Astrocyte of the hippocampus (primary cell): Measurements from ENCODE around the gene NFATC1.
A peak's percentile ranks its signal among the peaks of the same experiment; 100 is the strongest.
"Not testable (repeated sequence)": the region's sequence is repeated elsewhere in the genome, so short reads cannot be mapped to it uniquely, and the experiment has no call there.

Experiments used
- DNase-seq: peaks from one replicate; pipeline ENCODE4 v3.0.0; 2011; ENCODE audit warnings: low read depth, low spot score

NFATC1 gene

DNA sequence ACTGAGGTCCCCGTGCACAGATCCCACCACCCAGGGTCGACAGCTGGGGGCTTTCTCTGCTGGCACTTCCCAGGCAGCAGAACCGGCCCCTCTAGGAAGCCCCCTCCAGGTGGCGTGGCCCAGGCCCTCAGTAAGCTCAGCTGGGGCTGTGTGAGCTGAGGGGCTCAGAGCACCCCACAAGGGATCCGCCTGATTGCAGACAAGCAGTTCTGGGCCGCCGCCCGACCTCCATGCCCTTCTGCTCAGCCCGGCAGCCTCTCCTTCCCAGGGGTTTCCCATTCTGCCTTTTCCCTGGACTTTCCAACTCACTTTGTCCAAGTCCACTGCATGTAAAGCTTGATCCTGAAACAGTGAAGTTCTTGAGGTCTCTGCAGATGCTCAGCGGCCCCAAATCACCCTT is 76.4 kb downstream of the NFATC1 start:
- DNase-seq: no peak

DNA sequence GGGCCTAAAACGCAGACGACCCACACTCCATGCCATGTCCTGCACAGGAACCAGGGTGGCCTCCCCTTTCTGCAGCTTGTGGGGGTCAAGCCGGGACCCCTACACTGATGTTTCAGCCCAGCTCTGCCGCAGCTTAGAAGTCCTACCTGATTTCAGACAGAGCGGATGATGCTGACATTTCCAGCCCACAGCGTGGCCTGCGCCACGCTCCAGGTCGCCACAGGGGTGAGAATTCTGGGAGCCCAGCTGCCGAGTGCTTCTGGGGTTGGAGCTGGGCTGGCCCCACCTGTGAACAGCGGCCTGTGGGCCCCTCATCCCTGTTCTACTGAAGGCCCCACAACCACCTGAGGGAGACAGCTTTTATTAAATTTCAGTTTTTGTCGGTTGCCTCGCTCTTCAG is 77.2 kb downstream of the NFATC1 start:
- no peak for DNase-seq

DNA sequence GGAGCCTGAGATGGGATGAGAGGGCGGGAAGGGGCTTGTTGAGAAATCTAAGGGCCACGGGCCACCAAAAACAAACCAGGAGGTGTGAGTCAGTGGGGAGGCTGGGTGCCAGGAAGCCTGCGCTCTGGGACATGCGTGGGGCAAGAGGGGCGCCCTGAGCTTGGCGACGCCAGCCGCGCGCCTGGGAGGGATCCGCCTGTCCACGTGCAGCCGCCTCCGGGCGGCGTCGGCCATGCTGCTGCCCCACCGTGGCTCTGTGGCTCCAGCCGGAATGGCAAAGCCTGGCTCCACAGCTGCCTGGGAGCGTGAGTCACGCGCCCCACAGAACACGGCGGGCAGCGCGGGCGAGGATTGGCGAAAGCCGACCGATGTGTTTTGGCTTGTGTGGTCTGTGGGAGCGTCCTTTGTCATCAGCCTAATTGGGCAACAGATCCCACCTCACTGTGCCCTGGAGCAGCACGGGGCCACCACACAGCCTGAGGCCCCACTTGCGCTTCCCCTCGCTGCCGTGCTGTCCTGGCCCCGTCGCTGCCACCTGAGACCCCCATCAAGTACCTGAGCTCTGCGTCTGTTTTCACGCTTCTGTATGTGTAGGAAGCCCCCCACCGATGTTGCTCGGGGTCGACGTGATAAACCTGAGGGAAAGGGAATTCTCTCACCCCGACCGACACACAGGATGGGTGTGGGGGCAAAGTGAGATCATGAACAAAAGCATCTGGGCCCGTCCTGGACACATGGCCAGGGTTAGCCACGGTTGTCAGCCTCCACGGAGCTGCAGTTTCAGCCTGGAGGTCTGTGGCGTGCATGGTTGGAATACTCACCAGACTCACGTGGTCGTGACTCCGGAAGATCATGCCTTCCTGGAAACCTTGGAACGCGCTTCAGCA is 80.5 kb downstream of the NFATC1 start:
- no peak for DNase-seq

DNA sequence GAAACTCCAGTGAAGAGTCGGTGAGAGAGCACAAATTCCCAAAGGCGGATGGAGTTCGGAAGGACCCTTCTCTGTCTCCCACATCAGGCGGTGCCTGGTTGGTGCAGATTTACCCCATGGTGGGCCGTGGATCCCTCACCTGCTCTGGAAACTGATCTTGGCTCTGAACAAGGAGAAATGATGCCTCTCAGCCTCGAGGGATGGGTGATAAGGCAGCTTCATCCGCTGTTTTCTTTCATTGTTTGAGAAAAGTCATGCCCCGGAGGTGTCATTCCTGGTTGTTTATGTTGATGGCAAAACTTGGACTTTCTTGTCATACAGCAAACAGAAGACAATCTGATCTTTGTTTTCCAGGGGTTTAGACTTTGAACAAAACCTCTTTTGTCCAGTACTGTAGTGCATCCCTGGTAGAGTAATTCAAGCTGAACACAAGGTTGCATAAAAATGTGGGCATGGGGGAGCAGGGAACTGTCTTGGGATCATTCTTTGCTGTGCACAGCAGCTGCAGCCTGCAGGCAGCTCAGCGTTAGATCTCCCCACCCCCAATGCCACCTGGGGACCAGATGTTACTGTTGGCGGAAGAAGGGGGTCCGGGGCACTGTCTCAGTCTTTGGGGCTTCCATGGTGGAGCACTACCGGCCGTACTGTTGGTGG is 81.3 kb downstream of the NFATC1 start:
- no peak for DNase-seq

DNA sequence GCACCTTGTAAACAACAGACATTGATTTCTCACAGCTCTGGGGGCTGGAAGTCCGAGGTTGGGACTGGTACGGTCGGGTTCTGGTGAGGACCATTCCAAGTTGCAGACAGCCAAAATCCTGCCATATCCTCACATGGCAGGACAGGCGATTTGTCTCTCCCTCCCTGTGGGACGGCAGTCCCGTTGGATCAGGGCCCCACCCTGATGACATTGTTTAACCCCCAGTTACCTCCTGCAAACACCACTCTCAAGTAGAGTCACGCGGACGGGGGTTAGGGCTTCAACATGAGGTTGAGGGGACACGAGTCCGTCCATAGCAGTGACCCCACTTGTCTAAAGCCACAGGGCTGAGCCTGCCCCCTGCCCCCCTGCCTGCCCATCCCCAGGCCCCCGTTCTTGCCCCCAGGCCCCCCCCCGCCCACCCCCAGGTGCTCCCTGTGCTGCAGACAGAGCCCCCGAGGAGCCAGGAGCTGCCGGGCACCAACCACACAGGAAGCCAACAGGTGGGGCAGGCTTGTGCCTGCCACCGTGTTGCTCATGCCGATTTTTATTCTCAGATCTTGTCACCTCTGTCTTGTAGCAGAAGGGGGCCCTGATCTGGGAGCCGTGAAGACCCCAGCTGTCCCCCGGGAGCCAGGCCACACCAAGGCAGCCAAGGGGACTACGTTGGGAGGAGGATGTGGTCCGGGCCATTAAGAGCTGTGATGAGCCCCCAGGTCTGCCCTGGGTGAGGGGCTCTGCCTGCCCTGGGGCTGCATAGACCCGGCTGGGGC is 82.2 kb downstream of the NFATC1 start:
- DNase-seq: no peak

DNA sequence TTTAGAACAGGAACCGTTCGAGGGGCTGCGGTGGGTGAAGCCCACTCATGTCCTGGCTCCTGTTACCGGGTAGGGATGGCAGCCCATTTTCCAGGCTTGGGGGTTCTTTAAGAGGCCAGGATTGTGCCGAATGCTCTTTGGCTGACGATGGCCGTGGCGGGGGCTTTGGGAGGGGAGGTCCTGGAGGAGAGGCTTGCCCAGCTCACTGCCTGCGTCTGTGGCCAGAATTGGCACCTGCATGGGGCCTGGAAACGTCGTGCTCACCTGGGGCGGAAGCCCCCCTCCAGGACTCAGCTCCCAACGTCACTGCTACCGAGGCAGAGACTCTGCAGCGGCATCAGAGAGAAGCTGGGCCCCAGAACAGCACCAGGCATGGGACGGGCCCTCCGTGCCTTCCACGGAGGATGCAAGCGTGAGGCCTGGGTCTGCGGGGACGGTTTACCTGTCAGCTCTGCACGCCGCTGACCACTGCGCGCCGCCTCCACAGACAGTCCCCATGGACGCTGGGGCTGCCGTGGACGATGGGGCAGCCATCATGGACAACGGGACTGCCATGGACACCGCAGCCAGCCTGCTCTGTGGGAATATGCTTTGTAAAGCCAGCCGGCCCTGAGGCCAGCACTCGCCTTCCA is 82.9 kb downstream of the NFATC1 start:
- no peak for DNase-seq

DNA sequence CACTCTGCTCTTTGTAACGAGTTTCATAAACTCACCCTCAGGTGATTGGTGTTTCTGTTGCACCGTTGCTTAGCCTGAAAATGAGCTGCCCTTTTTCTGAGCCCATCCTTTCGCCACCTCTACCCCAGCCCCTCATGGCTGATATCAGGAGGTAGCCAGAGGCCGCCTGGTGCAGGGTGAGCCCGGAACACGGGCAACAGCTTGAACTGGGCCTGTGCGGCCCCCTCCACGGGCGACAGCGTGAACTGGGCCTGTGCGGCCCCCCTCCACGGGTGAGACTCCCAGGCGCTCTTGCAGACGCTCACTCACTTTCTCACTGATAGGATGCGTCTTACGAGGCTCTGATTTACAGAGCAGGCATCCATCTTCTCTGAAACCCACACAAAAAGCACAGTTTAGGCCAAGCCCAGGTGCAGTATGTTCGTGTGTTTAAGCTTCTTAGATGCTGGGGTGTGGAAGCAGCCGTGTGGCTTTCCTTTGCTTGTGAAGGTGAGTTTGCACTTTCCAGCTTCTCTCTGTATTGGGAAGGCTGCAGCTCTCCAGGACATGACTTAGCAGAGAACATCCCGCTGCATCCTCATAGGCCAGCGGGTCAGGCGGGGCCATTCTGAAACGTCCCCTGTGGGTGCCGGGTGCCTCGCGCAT is 83.5 kb downstream of the NFATC1 start:
- no peak for DNase-seq

DNA sequence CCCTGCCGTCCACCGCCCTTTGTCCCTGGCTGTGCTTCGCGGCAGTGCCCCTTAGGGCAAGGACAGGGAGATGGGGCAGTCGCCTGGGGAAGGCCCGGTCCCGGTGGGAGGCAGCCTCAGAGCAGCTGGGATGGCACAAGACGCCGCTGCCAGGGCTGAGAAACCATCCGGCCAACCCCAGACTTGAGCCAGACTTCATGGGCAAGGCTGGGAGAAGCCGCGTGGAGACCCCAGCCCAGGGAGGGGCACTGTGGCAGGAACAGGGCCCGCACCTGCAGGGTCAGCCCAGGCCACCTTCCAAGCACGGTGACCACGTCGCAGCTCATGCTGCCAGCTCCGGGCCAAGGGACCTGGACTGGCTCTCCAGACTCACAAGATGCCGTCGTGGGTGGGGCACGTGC is 84.0 kb downstream of the NFATC1 start:
- no peak for DNase-seq

DNA sequence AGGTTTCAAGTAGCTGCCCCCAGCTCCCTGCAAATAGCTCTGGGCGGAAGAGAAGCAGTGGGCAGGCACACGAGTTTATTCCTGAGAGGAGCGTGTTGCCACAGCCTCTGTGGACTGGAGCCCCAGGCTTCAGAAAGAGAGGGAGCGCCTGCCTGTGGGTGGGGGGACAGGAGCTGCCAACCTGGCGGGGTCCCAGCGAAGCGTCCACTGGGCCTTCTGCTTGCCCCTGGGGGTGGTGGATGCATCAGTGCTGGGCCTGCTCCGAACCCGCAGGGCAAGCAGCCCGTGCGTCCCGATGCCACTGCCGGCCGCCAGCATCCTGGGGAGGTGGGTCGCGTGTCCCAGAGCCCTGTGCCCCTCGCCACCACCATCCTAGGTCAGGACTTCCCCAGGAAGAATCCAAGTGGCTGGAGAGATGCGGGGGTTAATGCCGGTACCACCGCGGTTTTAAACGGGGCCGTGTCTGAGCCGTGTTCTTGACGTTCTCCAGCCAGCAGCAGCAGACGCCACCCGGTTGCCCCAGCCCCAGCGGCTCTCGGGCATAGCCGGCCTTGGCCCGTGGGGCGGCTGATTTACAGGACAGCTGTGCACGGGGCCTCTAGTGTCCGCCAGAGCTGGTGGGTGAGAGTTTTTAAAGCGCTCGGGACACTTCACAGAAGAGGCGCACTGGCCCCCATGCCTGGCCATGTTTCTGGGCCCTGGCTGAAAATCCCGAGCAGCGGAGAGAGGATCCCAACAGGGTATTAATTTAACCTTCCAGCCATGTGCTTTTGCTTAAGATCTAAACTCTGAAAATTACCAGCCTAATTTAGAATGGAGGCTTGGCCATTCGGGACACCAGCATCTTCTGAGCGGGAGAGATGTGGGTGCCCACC is 84.7 kb downstream of the NFATC1 start:
- no peak for DNase-seq

DNA sequence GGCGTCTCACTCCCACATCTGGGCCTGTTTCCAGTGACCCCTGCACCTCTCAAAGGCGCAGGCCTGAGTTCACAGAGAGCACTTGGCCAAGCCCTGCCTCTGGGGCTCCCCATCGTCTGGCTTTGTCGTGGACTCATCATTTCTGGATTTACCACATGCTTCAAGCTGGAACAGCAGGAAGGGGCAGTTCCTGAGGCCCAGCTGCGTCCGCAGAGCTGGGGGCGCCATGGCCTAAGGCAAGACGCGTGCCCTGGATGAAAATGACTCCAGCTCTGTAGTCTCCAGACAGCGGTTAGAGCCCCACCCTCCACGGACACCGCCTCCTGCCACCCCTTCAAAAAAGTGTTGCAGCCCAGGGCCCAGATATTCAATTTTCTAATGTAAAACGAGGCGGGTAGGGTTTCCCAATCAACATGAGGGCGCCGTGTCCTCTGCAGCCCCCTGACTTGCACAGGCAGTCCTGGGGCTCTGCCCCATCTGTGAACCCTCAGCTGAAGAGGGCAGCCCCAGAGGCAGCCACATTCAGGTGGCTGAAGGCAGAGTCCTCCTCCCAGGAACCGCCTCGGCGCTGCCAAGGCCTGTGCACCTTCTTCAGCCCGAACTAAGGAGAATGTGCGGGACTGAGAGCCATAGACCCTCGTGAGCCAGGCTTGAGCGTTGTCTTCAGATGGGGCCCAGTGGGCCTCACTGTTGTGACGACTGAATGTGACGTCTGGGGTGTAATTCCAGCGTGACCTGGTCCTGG is 85.5 kb downstream of the NFATC1 start:
- DNase-seq: no peak

DNA sequence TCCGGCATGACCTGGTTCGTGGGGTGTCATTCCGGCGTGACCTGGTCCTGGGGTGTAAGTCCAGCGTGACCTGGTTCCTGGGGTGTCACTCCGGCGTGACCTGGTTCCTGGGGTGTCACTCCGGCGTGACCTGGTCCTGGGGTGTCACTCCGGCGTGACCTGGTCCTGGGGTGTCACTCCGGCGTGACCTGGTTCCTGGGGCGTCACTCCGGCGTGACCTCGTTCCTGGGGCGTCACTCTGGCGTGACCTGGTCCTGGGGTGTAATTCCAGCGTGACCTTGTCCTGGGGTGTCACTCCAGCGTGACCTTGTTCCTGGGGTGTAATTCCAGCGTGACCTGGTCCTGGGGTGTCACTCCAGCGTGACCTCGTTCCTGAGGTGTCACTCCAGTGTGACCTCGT is 87.7 kb downstream of the NFATC1 start:
- not testable (repeated sequence) for DNase-seq

DNA sequence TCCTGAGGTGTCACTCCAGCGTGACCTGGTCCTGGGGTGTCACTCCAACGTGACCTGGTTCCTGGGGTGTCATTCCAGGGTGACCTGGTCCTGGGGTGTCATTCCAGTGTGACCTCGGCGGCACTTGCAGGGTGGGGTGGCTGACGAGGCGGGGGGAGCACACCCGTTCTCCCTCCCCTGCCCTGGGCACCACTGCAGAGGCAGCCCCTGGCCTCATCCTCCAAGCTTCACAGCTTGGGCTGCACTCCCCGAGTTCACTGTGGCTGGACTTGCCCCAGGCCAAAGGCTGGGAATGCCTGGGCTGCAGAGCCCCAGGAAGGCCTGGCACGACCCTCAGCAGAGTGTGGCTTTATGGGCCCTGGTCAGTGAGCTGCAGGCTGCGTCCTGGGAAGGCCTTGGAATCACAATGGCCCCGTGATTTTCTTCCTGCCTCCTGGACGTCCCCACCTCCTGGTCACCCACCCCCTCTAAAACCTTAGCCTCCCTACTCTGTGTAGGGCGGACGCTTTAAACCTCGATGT is 88.3 kb downstream of the NFATC1 start:
- DNase-seq: no peak

DNA sequence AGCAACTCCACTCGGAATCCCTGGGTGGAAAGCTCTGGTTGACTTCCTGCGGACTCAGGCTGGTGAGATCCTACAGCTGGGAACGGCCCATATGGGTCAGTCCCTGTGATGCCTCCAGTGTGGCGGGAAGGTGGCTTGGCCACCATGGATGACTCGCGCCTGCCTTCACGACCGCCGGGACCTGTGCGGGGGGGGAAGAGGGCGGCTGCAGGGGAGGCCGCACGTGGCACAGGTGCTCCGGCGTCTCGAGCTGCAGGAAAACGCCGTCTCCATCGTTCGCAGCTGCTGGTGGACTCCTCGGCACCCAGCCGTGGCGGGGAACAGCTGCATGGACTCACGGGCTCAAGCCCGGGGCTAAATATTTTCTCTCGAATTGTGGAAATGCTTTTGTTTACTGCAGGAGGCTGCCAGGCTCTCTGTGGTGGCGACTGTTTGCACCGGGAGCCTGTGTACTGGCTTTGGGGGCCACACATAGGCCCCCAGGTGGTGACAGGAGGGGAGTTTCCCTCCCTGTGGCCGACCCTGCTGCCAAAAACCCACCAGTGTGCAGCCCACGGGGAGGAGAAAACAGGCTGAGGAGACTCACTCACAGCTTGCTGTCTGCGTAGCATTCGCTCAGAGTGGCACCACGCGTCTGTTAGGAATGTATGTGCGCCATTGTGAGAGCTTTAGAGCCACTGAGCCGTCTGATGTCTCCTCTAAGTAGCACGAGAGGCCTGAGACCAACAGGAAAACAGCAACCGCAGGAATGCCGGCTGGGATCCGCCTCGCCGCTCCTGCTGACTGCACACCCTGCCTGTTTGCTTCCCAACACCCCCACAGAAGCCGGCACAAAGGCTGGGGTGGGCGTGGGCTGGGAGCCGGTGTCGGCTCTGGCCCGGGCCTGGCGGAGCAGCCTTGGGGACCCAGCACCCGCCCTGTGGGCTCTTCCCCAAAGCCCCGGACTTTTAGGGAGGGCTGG is 89.2 kb downstream of the NFATC1 start:
- DNase-seq: peak; percentile 98

DNA sequence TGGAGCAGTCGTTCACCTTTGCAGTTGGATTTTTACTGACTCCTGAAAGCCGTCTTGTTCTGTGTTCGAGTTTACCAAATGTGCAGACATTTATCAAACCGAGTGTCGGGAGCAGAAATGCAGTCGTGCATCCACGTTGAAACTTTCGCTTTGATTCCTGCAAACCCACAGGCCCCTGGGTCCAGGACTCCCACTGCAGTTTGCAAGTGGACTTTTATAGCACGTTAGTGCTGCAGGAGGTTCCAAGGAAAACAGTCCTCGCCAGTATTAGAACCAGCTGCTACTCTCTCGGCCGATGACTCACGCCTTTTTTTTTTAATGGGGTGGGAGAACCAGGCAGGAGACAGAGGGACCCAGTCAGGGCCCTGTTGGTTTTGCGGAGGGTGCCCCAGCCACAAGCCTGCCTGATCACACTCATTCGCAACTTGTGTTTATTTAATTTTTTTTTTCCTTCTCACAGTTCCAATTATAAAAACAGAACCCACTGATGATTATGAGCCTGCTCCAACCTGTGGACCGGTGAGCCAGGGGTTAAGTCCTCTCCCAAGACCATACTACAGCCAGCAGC is 90.1 kb downstream of the NFATC1 start:
- DNase-seq: peak; percentile 94

DNA sequence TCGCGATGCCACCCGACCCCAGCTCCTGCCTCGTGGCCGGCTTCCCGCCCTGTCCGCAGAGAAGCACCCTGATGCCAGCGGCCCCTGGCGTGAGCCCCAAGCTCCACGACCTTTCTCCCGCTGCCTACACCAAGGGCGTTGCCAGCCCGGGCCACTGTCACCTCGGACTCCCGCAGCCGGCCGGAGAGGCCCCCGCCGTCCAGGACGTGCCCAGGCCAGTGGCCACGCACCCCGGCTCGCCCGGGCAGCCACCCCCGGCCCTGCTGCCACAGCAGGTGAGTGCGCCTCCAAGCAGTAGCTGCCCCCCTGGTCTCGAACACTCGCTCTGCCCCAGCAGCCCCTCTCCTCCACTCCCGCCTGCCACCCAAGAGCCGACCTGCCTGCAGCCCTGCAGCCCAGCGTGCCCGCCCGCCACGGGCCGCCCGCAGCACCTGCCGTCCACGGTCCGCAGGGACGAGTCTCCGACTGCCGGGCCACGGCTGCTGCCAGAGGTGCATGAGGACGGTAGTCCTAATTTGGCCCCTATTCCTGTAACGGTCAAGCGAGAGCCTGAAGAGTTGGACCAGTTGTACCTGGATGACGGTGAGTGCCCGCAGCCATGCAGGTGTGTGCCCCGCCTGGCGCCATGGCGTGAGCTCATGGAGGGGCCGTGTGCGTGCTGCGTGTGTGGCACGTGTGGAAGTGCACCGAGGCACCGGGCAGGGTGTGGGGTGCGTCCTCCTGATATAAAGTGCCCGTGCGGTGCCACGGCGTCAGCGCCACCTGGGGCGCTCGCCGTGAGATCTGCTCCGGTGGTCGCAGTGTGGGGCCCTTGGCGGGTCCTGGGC is 90.8 kb downstream of the NFATC1 start:
- no peak for DNase-seq

DNA sequence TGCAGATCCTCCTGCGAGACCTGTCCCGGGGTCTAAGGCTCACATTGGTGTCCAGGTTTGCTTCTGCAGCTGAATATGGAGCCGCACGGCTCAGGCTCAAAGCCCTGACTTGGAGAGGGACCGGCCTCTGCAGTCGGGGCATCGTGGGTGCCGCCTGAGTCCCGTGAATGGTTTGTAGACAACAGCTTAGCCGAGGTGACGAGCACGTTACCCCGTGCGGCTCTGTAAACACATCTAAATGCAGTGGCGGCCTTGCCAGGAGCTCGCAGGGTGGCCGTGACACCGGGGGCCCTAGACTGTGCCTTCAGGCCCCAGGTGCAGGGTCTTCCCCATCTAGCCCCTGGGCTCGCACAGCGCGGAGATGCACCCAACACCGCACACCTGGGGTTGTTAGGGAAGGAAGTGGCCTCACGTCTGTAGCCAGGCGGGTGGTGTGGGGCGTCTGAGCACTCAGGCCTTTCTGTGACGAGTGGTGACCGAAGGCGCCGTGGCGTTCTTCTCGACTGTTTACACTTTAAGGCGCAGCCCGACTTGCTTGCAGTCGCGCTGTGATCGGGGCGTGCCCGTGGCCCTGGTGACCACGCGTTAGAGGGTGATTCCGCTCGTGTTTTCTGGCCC is 91.6 kb downstream of the NFATC1 start:
- no peak for DNase-seq

DNA sequence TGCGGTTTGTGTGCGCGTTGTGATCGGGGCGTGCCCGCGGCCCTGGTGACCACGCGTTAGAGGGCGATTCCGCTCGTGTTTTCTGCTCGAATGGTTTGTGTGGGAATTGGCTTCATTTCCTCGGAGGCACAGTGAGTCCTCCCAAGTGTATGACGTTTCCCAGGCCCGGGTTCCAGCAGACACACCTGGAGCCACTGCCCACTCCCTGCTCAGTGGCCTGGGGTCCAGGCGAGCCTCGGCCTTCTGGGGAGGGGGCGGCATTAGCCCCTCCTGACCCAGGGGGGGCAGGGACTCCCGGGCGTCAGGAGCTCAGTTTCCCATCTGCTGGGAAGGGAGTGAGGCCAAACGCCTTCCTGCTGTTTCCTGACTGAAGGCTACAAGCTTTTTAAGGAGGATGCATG is 92.1 kb downstream of the NFATC1 start:
- no peak for DNase-seq
